Skin epidermis (tissue), 12 donors: Measurements from ENCODE around the gene LRBA.

Experiments used
- H3K27ac ChIP-seq, 21 experiments: fragments of 200-600 bp; sonication (generic) in 11 of 21; one replicate each; pipeline ENCODE4 v1.5.0; 2020; ENCODE audit warnings: mild to moderate bottlenecking in 3 of 21, inconsistent platforms in 2 of 21, moderate library complexity in 2 of 21
- H3K4me3 ChIP-seq, 7 experiments: fragments of 200-600 bp; sonication (generic) in 2 of 7; one replicate each; pipeline ENCODE4 v1.5.0; 2020; ENCODE audit warnings: inconsistent platforms in 2 of 7, mild to moderate bottlenecking in 2 of 7, moderate library complexity in 1 of 7

The LRBA gene

DNA sequence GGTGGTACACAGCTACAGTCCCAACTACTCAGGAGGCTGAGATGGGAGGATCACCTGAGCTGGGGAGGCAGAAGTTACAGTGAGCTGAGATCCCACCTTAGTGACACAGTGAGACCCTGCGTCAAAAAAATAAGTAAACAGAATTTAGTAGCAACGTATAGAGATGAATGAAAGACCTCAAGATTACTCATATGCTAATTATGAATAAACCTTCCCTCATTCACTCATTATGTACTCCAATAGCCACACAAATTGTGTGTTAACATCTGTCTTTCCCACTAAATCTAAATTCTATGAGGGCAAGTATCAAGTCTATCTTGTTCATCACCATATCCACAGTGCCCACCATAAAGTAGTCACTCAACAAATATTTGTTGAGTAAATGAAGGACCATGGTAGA lies 111.5 kb downstream of the LRBA start:
- no peak overlapping the region for H3K4me3 ChIP-seq
- H3K27ac ChIP-seq: no peak overlapping the region

DNA sequence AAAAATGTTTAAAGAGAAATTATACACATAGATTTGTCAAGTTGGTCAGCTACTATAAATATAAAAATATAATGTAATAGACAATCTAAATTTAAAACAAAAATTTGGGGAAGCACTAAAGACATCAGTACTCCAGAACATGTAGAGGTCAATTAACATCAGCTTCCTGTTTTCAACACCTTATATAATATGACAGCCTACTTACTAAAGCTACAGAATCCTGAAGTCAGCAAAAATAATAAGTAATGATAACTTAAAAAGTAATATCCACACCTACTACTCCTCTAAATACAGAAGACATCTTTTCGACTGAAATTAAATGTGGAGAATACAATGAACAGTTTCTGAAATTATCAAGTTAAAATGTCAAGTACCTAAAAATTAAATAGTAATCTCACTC lies 118.6 kb downstream of the LRBA start:
- H3K4me3 ChIP-seq: no peak overlapping the region
- H3K27ac ChIP-seq: no peak overlapping the region

DNA sequence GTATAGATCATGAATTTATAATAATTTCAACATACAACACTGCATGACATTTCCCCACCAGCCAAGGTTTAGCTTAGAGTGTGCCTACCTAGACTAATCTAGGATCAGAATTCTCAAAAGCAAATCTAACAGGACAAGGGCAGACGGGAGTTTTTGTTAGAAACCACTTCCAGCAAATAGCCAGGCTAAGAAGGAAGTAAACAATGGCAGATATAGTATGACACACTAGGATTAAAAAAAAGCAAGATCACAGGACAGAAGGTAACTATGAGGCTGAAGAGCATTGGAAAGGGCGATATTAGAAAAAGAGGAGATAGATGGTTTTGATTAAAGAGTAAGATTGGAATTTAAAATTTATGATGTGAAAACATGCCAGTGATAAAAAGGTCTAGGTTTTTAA lies 124.8 kb downstream of the LRBA start:
- H3K4me3 ChIP-seq: no peak overlapping the region
- no peak overlapping the region for H3K27ac ChIP-seq

DNA sequence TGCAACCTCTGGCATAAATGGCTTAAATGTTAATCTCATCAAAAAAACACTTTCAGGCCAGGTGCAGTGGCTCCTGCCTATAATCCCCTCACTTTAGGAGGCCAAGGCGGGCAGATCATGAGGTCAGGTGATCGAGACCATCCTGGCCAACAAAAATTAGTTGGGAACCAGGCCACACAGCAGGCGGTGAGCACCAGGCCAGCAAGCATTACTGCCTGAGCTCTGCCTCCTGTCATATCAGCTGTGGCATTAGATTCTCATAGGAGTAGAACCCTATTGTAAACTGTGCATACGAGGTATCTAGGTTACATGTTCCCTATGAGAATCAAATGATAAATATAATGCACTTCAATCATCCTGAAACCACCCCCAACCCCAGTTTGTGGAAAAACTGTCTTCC lies 125.8 kb downstream of the LRBA start:
- H3K4me3 ChIP-seq: no peak overlapping the region

DNA sequence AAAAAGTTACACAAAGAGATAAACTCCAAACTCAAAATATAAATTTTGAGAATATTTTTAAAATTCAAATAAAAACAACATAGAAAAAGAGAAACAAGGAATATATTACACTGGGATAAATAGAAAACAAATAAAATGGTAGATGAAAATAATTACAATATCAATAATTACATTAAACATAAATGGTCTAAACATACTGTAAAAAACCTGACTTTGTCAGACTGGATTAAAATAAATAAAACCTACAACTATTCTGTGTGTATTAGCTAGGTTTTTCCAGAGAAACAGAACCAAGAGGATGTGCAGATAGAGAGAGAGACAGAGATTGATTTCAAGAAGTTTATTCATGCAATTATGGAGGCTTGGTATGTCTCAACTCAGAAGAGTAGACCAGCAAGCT lies 126.5 kb downstream of the LRBA start:
- Histone ChIP-seq H3K4me3 (no peak overlapping the region), H3K27ac (no peak overlapping the region)

More for the DNA sequence above, 125.8 kb downstream of the LRBA start:
- H3K27ac ChIP-seq: no peak overlapping the region

DNA sequence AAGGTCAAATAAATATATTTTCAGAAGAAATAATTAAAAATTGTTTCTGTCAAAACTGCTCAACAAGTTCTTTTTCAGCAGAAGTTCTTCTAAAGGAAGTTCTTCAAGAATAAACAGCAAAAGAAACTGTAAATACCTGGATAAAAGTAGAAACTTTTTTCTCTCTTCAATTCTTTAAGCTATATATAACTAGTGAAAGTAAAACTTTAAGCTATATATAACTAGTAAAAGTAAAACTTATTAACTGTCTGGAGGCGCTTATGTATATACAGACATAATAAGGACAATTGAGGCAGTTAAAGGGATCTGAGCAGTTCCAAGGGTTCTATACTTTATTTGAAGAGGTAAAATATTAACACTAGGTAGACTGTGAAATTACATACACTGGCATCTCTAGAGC lies 126.9 kb downstream of the LRBA start:
- no peak overlapping the region for H3K27ac ChIP-seq
- H3K4me3 ChIP-seq: no peak overlapping the region

DNA sequence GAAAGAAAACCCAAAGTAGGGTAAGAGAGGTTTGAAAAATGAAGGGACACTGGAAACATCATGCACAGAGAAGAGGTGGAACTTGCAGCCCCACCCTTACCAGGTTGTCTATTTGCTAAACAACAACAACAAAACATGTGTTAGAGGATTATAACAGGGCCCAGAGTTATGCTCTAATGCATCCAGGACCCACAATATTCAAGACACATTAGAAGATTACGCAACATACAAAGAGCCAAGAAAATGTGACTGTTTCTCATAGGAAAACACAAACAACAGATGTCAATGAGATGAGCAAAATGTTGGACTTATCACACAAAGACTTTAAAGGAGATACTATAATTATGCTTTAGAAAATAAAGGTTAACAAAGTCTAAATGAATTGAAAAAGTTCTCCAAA lies 128.5 kb downstream of the LRBA start:
- H3K27ac ChIP-seq: peak overlapping the region in 1 of 21 experiments; percentile 26
- H3K4me3 ChIP-seq: no peak overlapping the region

DNA sequence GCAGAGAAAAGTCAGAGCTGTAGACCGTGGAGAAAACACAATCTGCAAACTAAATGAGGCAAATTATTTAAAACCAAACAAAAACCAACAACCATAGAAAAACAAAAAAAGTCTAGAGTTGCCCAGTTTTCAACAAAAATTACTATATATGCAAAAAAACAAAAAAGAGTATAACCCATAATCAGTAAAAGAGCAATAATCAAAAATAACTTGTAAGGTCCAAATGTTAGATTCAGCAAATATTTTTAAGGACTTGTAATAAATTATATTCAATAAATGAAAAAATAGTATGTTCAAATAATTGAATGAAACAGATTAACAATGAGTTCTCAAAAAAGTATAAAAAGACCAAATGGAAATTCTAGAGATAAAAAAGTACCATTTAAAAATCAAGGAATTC lies 130.5 kb downstream of the LRBA start:
- H3K4me3 ChIP-seq: no peak overlapping the region
- peak overlapping the region in 3 of 21 experiments; percentile 12 to 51 (median 32) for H3K27ac ChIP-seq

DNA sequence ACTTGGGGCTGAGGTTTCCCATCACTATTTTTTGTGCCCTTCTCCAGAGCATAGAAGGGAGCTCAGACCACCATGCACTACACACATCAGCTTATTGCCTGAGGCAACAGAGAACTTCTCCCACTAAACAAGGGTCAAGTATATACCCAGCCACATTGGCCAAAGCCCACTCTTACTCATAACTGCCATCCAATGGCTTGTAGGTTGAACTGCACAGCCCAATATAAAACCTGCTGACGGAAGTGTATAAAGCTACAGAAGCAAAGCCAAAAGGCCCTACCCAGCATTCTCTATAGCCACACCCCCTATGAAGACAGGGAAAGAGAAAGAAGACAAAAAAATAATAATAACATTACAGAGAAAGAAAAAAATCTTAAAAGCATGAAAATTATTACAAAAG lies 139.7 kb downstream of the LRBA start:
- Histone ChIP-seq H3K4me3 (no peak overlapping the region), H3K27ac (no peak overlapping the region)

DNA sequence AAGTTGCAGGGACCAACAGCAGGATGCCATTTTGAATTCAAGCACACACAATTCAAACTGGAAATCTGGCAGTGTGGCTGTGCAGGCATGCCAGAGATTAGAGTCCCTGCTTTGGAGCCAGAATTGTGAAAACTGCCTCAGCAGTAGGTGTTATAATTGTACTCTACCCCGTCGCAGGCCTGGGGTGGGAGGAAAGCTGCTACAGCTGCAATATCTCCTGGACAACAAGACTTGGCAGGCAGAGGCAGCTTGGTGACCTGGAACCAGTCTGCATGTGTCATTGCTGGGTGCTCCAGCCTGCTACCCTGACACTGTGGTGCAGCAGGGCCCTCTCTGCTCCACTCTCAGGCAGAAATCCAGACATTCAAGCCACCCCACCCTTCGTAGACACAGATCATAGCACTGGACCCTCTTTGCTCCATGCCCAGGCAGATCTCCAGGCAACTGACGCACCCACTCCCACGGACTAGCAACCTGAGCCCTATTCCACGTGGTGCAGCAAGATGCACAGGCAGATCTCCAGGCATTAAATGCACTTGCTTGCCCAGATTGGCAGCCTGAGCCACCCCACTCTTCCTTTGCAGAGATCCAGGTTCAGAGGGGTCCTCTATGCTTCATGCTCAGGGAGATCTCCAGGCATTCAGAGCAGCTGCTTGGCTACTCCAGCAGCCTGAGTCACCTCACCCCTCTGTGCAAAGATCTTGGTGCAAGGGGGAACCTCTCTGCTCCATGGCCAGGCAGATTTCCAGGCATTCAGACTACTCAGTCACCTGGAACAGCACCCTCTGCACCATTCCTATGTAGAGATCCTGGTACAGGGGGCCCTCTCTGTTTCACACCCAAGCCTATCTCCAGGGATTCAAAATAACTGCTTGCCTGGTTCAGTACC lies 140.5 kb downstream of the LRBA start:
- Histone ChIP-seq H3K27ac (no peak overlapping the region), H3K4me3 (no peak overlapping the region)

DNA sequence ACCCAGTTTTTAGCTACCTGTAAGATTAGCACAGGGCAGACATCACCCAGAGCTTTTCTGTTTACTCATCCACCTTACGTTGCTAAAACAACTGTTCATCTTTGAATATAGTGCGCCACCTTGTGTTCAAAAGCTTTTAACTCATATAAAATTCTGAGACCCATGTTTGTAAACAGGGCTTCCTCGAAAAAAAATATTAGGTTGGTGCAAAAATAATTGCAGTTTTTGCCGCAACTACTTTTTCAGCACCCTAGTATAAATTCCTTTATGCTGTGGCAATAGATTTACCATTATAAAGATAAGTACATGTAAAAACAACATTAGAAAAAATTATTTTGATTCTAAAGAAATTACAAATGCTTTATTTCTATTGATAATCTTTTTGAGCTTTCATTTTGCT lies 147.9 kb downstream of the LRBA start:
- H3K4me3 ChIP-seq: no peak overlapping the region
- no peak overlapping the region for H3K27ac ChIP-seq

DNA sequence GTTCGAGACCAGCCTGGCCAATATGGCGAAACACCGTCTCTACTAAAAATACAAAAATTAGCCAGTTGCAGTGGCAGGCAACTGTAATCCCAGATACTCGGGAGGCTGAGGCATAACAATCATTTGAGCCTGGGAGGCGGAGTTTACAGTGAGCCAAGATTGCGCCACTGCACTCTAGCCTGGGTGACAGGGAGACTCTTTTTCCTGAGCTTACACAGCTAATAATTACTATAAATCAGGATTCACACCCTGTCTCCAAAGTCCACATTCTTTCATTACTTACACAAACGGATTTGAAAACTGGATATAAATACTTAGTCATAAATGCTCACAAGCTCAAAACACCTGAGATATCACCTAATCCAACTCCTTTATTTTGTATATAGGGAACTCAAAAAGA lies 151.6 kb downstream of the LRBA start:
- Histone ChIP-seq H3K27ac (no peak overlapping the region), H3K4me3 (no peak overlapping the region)

DNA sequence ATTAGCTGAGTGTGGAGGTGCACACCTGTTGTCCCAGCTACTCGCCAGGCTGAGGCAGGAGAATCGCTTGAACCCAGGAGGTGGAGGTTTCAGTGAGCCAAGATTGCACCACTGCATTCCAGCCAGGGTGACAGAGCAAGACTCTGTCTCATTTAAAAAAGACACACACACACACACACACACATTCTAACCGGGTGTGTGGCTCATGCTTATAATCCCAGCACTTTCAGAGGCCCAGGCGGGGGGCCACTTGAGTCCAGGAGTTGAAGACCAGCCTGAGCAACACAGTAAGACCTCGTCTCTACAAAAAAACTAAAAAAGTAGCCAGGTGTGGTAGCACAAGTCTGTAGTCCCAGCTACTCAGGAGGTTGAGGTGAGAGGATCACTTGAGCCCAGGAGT lies 152.3 kb downstream of the LRBA start:
- H3K4me3 ChIP-seq: no peak overlapping the region
- no peak overlapping the region for H3K27ac ChIP-seq

DNA sequence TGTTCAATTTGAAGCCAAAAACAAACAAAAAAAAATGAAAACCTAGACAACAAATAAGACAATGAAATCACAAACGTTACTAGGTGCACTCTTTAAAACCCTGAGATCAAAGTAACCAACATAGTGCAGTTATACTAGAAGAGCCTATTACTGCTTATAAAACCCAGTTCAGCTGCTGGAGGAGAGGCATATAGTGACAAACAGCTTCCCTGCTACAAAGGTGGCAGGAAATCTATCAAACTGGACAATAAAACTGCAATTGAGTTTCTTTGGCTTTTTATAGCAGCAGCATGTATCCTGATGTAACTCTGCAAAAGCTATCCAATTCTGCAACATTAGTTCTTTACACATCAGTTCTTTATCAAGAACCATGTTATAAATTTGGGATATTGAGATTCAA lies 155.6 kb downstream of the LRBA start:
- H3K27ac ChIP-seq: no peak overlapping the region
- H3K4me3 ChIP-seq: no peak overlapping the region

DNA sequence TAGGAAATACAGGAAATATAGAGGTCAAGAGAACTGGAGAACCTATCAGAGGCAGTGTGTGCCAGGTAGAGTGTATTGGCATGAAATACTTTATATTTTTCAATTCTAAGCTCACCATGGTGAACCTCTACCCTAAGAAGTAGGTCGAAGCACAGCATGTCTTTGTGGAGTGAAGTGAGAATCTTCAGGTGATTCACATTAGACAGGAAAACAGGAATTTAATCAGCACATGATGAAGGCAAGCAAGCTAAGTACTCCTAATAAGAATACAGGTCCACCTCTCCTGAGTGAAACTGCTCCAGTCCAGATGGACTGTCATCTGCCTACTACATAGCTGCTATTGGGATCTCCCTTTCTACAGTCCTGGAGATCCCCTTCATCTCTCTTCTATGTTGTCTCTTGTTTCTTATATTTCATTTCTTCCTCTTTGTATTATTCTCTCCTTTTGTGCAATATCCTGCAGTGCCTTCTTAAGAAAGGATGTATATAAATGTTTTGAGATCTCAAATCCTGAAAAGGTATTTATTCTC lies 159.0 kb downstream of the LRBA start:
- Histone ChIP-seq H3K4me3 (no peak overlapping the region), H3K27ac (no peak overlapping the region)

DNA sequence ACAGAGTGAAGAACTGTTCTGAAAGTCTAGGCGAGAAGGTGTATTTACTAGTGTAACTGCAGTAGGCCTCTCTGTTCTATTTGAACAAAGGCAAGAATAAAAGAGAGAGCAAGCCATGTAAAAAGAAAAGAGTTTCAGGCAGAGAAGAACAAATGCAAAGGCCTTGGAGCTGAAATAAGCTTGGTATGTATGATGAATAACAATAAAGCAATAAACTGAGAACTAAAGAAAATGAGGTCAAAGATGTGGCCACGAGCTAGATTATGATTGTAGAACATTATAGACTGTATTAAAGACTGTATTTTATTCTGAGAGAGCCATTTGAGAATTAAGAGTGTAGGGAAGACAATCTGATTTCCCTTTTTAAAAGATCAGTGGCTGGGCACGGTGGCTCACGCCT lies 160.5 kb downstream of the LRBA start:
- Histone ChIP-seq H3K4me3 (no peak overlapping the region), H3K27ac (no peak overlapping the region)

DNA sequence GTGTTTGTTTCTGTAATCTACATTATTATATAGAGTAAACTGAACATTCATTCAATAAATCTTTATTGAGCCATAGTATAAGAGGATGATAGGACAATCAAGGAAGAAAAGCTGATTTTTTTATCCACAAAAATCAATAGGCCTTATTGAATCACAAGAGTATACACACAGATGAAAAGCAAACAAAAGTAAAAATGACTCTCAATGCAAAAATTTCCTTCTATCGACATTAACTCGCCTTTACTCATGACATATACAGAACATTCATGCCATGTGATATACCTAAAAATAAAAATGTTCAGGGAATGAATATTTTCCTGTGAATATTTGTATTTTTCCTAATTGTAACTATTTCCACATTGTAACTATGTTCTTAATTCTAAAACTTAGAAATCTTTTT lies 161.2 kb downstream of the LRBA start:
- Histone ChIP-seq H3K4me3 (no peak overlapping the region), H3K27ac (no peak overlapping the region)

DNA sequence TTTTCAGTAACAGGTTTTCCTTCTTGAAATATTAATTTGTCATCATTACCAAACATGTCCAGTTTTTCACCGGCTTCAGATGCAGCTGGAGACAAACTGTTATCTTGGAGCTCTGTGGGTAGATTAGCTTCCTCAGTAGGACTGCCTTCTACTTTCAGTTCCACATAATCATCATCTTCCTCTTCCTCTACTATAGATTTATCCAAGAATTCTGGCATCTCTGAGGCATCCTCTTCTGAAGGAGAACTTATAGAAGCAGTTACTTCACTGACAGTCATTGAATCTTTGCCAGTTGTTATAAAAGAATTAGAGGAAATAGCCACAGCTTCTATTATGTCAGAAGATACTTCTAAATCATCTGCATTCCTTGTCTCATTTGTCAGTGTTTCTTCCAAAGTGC lies 162.9 kb downstream of the LRBA start:
- Histone ChIP-seq H3K27ac (no peak overlapping the region), H3K4me3 (no peak overlapping the region)

DNA sequence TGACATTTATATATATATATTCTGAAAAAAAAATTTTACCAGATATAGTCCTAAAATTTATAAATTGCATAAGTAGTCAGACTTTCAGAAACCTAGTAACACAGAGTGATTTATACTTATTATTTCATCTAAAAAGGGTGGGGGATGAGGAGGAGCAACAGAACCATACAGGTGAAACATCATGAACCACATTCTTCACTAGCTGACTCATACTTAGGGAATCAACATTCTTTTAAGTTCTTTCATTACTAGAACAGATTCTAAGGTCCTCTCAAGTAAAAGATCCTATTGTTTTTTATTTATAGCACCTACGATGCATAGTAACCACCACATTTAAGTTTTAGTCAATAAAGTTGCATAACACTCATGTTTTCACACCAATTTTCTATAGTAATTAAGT lies 166.1 kb downstream of the LRBA start:
- H3K4me3 ChIP-seq: no peak overlapping the region

DNA sequence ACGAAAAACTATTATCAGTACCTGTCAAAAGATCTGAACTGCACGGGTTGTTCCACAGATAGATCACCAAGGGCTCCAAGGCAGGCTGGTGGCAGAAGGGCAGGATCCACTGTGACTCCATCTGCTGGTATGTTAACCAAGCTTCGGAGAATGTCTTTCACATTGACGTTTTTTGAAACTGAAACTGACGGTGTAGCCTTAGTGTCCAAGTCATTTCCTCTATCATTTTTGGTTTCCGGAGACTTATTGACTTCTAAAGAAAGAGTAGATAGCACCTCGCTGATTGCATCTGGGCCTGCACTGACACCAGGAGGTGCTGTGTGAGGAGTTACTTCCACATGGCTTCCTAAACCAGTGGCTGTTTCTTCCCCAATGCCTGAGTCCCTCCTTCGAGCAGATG lies 186.9 kb downstream of the LRBA start:
- H3K27ac ChIP-seq: peak overlapping the region in 3 of 21 experiments; percentile 20 to 37 (median 31)
- H3K4me3 ChIP-seq: no peak overlapping the region

More for the DNA sequence above, 166.1 kb downstream of the LRBA start:
- H3K27ac ChIP-seq: no peak overlapping the region

DNA sequence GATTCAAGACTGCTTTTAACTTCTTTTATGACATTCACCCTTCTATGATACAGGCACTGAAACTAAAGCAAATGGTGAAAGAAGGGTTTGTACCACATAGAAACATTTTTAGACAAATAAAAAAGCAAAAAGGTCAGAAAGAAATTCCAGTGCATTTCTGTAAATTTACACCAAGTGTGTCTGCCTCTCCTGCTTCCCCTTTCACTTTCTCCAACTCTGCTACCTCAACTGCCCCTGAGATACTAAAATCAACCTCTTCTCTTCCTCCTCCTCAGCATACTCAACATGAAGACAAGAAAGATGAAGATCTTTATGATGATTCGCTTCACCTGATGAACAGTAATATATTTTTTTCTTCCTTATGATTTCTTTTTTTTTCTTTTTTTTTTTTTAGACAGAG lies 187.9 kb downstream of the LRBA start:
- Histone ChIP-seq H3K27ac (no peak overlapping the region), H3K4me3 (no peak overlapping the region)

DNA sequence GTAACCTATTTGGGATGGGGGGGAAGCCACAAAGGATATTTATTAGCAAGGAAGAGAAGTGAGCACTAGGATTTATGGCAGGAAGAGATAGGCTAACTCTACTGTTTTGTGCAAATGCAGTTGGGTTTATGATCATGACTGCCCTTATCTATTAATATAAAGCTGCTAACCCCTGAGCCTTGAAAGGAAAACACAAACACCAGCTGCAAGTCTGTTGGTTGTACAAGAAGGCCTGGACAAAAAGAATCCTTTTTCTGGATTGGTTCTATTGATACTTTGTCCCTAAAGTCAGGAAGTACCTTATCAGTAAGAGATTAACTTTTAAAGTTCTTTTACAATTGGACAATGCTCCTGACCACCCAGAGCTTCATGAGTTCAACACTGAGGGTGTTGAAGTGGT lies 188.8 kb downstream of the LRBA start:
- Histone ChIP-seq H3K27ac (no peak overlapping the region), H3K4me3 (no peak overlapping the region)
